Spleen (tissue), 11 donors: ENCODE results near the gene ABLIM2. TPM values are rescaled to one million over a fixed set of nuclear protein-coding genes. Genes with fewer than 3 reads are reported as not detected.

ENCODE experiments used
- DNase-seq: peaks from one replicate; pipeline ENCODE4 v3.0.0-alpha.2; 2020
- H3K27ac ChIP-seq, 8 donors: fragments of 200-600 bp; sonication (generic) in 7 of 8; 1 replicate in 4 of 8; 2 replicates in 4 of 8; pipeline versions ENCODE4 v1.5.0 to v1.8.0; 2016 to 2021; ENCODE audit warnings: inconsistent platforms in 4 of 8, mild to moderate bottlenecking in 4 of 8, moderate library complexity in 1 of 8
- H3K27me3 ChIP-seq, 7 donors: fragments of 200-600 bp; sonication (generic) in 6 of 7; replicated peaks in 1 of 7; 1 replicate in 4 of 7; 2 replicates in 3 of 7; pipeline versions ENCODE4 v1.5.0 to v1.8.0; 2016 to 2021; ENCODE audit warnings: inconsistent platforms in 3 of 7, mild to moderate bottlenecking in 1 of 7
- H3K36me3 ChIP-seq, 6 donors: fragments of 200-600 bp; sonication (generic) in 5 of 6; 1 replicate in 4 of 6; 2 replicates in 2 of 6; pipeline versions ENCODE4 v1.5.0 to v1.8.0; 2016 to 2021; ENCODE audit warnings: inconsistent platforms in 2 of 6
- H3K4me1 ChIP-seq, 6 donors: fragments of 200-600 bp; sonication (generic) in 5 of 6; 1 replicate in 3 of 6; 2 replicates in 3 of 6; pipeline versions ENCODE4 v1.5.0 to v1.8.0; 2016 to 2021; ENCODE audit warnings: inconsistent platforms in 3 of 6
- H3K4me3 ChIP-seq, 8 donors: fragments of 200-600 bp; sonication (generic) in 7 of 8; 1 replicate in 4 of 8; 2 replicates in 4 of 8; pipeline versions ENCODE4 v1.5.0 to v1.8.0; 2016 to 2021; ENCODE audit warnings: inconsistent platforms in 4 of 8, mild to moderate bottlenecking in 4 of 8, moderate library complexity in 2 of 8
- H3K9me3 ChIP-seq, 8 donors: fragments of 200-600 bp; sonication (generic) in 7 of 8; 1 replicate in 4 of 8; 2 replicates in 4 of 8; pipeline versions ENCODE4 v1.5.0 to v1.8.0; 2016 to 2021; ENCODE audit warnings: inconsistent platforms in 4 of 8
- POLR2A ChIP-seq, 3 donors: fragments of 450-650 bp; IDR thresholded peaks; one replicate each; pipeline ENCODE4 v1.5.1; 2017; ENCODE audit warnings: antibody characterized with exemption in 3 of 3, mild to moderate bottlenecking in 1 of 3
- POLR2AphosphoS5 ChIP-seq, 3 donors: sonication (generic); formaldehyde crosslinking; IDR thresholded peaks; one replicate each; pipeline ENCODE4 v1.5.1; 2017; ENCODE audit warnings: antibody characterized with exemption in 3 of 3
- WGBS, 5 donors: extraction: QIAGEN DNeasy Blood & Tissue Kit in 3 of 5; methylation state at CpG; one replicate each; pipeline versions ENCODE4 v1.1.5 to v1.1.7; 2013 to 2018; 5-methylcytosine and 5-hydroxymethylcytosine counted together
- intact Hi-C: fragments of 100-400 bp; cut with DNase I; formaldehyde crosslinking; loops from one replicate; pipeline ENCODE4 v1.15.0; 2023; ENCODE audit warnings: low total_unique reads
- polyA plus RNA-seq, 3 donors: library from polyadenylated mRNA; stranded (reverse); fragments of 200-250 nt; gene quantifications; one replicate each; pipeline ENCODE4 v1.2.1, GENCODE V29; 2013
- total RNA-seq, 7 donors: library from RNA; depleted of rRNA in 3 of 7; stranded (reverse); fragments of >200 nt in 3 of 7; fragmentation: NEBNext Ultra II Directional in 4 of 7; extraction: Animal tissue kit (Norgen Biotek cat#: 25700) in 4 of 7; gene quantifications; one replicate each; pipeline versions ENCODE4 v1.1.0 to v1.2.1, GENCODE V29; 2016 to 2021
- TF ChIP-seq, protein P1 (sequence below), 11 experiments: fragments of 200-600 bp in 7 of 11; fragments of 450-650 bp in 4 of 11; sonication (generic) in 4 of 11; IDR thresholded peaks in 8 of 11; conservative IDR thresholded peaks in 3 of 11; 1 replicate in 7 of 11; 2 replicates in 4 of 11; pipeline versions ENCODE4 v1.4.0 to v1.8.0; 2016 to 2021; ENCODE audit warnings: antibody characterized with exemption in 11 of 11, inconsistent platforms in 4 of 11, mild to moderate bottlenecking in 1 of 11
- donor health status: healthy with polysubstance abuse.
- donor health status: DM: no; HTN: no; CAD: no; lungs with moderate emphysema.
- donor health status: DM: no; HTN: no; CAD: no.
- donor health status: Bipolar disorder and iron deficiency.
- donor health status: healthy.
- donor health status: DM: no; HTN: no; CAD: no.
- donor health status: DM: yes; HTN: yes; CAD: no.

ABLIM2 gene
- total and polyA plus RNA-seq, 10 donors, result 11.8 to 127 (median 62.8) TPM

GRCh38 chr4:8026453-8026852 lies 132.2 kb downstream of the ABLIM2 start:
- Histone ChIP-seq H3K36me3 (peaks cover 0 to 77% (median 8%) of the 10 kb centered on the region in 6 donors), H3K27ac (no peak overlapping the region), H3K4me1 (peaks cover 0 to 6% (median 0%) of the 10 kb centered on the region in 6 donors), H3K4me3 (no peak overlapping the region), H3K9me3 (no peaks in the 10 kb centered on the region), H3K27me3 (peaks cover 0 to 6% (median 0%) of the 10 kb centered on the region in 7 donors)
- TF ChIP-seq POLR2A (IDR thresholded peaks at IDR 0.05), result no peak
- TF ChIP-seq, protein P1, sequence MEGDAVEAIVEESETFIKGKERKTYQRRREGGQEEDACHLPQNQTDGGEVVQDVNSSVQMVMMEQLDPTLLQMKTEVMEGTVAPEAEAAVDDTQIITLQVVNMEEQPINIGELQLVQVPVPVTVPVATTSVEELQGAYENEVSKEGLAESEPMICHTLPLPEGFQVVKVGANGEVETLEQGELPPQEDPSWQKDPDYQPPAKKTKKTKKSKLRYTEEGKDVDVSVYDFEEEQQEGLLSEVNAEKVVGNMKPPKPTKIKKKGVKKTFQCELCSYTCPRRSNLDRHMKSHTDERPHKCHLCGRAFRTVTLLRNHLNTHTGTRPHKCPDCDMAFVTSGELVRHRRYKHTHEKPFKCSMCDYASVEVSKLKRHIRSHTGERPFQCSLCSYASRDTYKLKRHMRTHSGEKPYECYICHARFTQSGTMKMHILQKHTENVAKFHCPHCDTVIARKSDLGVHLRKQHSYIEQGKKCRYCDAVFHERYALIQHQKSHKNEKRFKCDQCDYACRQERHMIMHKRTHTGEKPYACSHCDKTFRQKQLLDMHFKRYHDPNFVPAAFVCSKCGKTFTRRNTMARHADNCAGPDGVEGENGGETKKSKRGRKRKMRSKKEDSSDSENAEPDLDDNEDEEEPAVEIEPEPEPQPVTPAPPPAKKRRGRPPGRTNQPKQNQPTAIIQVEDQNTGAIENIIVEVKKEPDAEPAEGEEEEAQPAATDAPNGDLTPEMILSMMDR (IDR thresholded peaks at IDR 0.05 in 8 of 11, conservative IDR thresholded peaks at IDR 0.05 in 3 of 11), result no peak
- no peak for TF ChIP-seq POLR2AphosphoS5 (IDR thresholded peaks at IDR 0.05)
- intact Hi-C loops, result no loop called here
- 83 to 100% (median 96%) methylated on average over 1 to 3 of the region's 3 CpGs for WGBS, 5 donors
- no peak for DNase-seq

DNA sequence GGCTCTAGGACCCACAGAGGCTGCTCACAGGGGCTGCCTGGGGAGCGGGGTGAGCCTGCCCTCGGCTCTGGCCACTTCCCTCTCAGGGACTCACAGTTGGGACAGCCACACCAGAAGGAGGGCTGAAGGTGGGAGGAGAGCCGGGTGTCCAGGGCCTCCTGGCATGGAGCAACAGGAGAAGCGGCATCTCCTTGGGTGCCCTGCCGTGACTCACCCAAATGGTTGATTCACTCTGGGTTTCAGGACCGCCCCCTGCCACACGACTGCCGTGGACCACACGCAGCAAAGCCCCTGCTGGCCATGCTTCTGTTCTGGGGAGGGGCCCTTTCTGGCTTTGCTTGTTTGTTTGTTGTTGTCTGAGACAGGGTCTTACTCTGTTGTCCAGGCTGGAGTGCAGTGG lies 132.9 kb downstream of the ABLIM2 start:
- H3K27me3 ChIP-seq, result peaks cover 0 to 6% (median 0%) of the 10 kb centered on the region in 7 donors
- TF ChIP-seq, protein P1 (IDR thresholded peaks at IDR 0.05 in 8 of 11, conservative IDR thresholded peaks at IDR 0.05 in 3 of 11), result no peak
- no peak for TF ChIP-seq POLR2A (IDR thresholded peaks at IDR 0.05)
- TF ChIP-seq POLR2AphosphoS5 (IDR thresholded peaks at IDR 0.05), result no peak
- 80 to 87% (median 82%) methylated on average over 8 to 9 of the region's 9 CpGs for WGBS, 5 donors
- no peak for DNase-seq
- H3K27ac ChIP-seq, result peak overlapping the region in 1 of 8 donors; percentile 48
- H3K4me1 ChIP-seq, result peaks cover 0 to 6% (median 0%) of the 10 kb centered on the region in 6 donors
- no peak overlapping the region for H3K4me3 ChIP-seq
- no peaks in the 10 kb centered on the region for H3K9me3 ChIP-seq
- intact Hi-C loops, result no loop called here
- peaks cover 0 to 73% (median 4%) of the 10 kb centered on the region in 6 donors for H3K36me3 ChIP-seq

DNA sequence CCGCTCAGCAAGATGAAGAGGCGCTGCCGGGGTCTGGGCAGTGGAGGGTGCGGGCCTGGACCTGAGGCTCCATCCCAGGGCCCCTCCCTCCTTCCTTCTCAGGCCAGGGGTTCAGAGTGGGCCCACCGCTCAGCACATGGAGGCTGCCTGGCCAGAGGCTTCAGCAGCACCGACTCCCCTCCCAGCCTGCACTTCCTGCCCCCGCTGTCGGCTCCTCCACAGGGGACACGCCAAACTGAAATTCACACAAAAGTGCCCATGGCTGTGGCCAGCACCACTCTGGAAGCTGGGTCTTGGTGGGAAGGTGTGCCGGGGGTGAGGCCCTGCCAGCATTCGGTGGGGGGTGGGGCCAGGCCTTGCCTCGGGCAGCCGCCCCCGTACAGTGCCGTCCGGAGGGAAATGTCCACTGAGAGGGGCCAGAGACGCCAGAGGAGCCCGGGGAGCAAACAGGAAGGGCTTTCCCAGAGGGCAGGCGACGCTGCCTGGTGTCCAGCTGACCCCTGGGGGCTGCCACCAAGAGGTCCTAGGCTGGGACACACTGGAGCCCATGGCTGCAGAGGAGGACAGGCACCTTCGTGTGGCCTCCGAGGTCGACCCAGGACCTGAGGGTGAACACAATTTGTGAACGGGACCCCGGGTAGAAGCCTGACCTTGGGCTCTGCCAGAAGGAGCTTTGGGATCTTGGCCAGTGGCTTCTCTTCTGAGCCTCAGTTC lies 134.4 kb downstream of the ABLIM2 start:
- Histone ChIP-seq H3K27ac (peak overlapping the region in 2 of 8 donors; percentile 3 to 48), H3K4me3 (no peak overlapping the region), H3K36me3 (peaks cover 0 to 69% (median 7%) of the 10 kb centered on the region in 6 donors), H3K4me1 (peaks cover 0 to 6% (median 0%) of the 10 kb centered on the region in 6 donors), H3K27me3 (peaks cover 0 to 6% (median 0%) of the 10 kb centered on the region in 7 donors), H3K9me3 (no peaks in the 10 kb centered on the region)
- DNase-seq, result no peak
- intact Hi-C loops, result no loop called here
- TF ChIP-seq POLR2AphosphoS5 (IDR thresholded peaks at IDR 0.05), result peak in 2 of 3 donors; percentile 8 to 37
- no peak for TF ChIP-seq POLR2A (IDR thresholded peaks at IDR 0.05)
- TF ChIP-seq, protein P1 (IDR thresholded peaks at IDR 0.05 in 8 of 11, conservative IDR thresholded peaks at IDR 0.05 in 3 of 11), result no peak
- 48 to 86% (median 50%) methylated on average over 5 to 25 of the region's 25 CpGs for WGBS, 5 donors

DNA sequence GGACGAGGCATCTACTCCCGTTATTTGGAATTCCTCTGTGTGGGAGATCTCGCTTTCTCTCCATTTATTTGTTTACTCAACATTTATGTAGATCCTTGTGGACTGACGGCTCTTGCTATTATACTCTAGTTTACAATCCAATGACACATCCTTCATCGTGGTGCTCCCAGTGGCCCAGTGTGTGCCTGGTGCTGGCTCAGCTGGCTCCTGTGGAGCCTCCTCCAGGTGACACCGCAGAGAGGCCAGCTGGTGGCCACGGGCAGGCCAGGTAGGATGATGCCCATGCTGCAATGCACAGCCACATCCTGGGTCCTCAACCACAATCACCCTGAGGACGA lies 134.9 kb downstream of the ABLIM2 start:
- H3K27me3 ChIP-seq, result peaks cover 0 to 6% (median 0%) of the 10 kb centered on the region in 7 donors
- 74 to 89% (median 81%) methylated on average over 7 to 8 of the region's 8 CpGs for WGBS, 5 donors
- H3K9me3 ChIP-seq, result no peaks in the 10 kb centered on the region
- DNase-seq, result no peak
- TF ChIP-seq, protein P1 (IDR thresholded peaks at IDR 0.05 in 8 of 11, conservative IDR thresholded peaks at IDR 0.05 in 3 of 11), result no peak
- TF ChIP-seq POLR2A (IDR thresholded peaks at IDR 0.05) (no peak), POLR2AphosphoS5 (IDR thresholded peaks at IDR 0.05) (no peak)
- peak overlapping the region in 1 of 8 donors; percentile 48 for H3K27ac ChIP-seq
- peaks cover 0 to 68% (median 7%) of the 10 kb centered on the region in 6 donors for H3K36me3 ChIP-seq
- no peak overlapping the region for H3K4me3 ChIP-seq
- intact Hi-C loops, result no loop called here
- peaks cover 0 to 6% (median 0%) of the 10 kb centered on the region in 6 donors for H3K4me1 ChIP-seq
